SK-N-SH treated with all-trans-retinoic acid at 6 μM for 48 hours (cell line): ENCODE results near the gene TNFRSF18.

Experiments used
- CREB5 ChIP-seq: fragments of 250-450 bp; sonication (Bioruptor Pico); IDR thresholded peaks from 2 replicates; pipeline ENCODE4 v1.5.1; 2020; ENCODE audit warnings: low read depth, mild to moderate bottlenecking, moderate library complexity
- CSDC2 ChIP-seq: fragments of 250-450 bp; sonication (Bioruptor Pico); IDR thresholded peaks from 2 replicates; pipeline ENCODE4 v1.5.0; 2020; ENCODE audit warnings: mild to moderate bottlenecking, moderate library complexity
- CSRNP3 ChIP-seq: fragments of 250-450 bp; sonication (Bioruptor Pico); IDR thresholded peaks from 2 replicates; pipeline ENCODE4 v1.5.1; 2021; ENCODE audit warnings: mild to moderate bottlenecking, moderate library complexity
- GLIS3 ChIP-seq: fragments of 250-450 bp; sonication (Bioruptor Pico); IDR thresholded peaks from 2 replicates; pipeline ENCODE4 v1.5.0; 2020; ENCODE audit warnings: mild to moderate bottlenecking, moderate library complexity
- PATZ1 ChIP-seq: fragments of 250-450 bp; sonication (Bioruptor Pico); IDR thresholded peaks from 2 replicates; pipeline ENCODE4 v1.8.0; 2020; ENCODE audit warnings: mild to moderate bottlenecking, moderate library complexity, borderline replicate concordance
- ZFP3 ChIP-seq: fragments of 250-450 bp; sonication (Bioruptor Pico); IDR thresholded peaks from 2 replicates; pipeline ENCODE4 v1.5.0; 2020; ENCODE audit warnings: mild to moderate bottlenecking, moderate library complexity
- ZFP30 ChIP-seq: fragments of 450-650 bp; formaldehyde crosslinking; IDR thresholded peaks from 2 replicates; pipeline ENCODE4 v1.5.0; 2022; ENCODE audit warnings: mild to moderate bottlenecking, moderate library complexity
- ZNF565 ChIP-seq: fragments of 450-650 bp; formaldehyde crosslinking; conservative IDR thresholded peaks from 2 replicates; pipeline ENCODE4 v1.5.0; 2020; ENCODE audit warnings: low read depth, mild to moderate bottlenecking, moderate library complexity
- ZNF8 ChIP-seq: fragments of 450-650 bp; formaldehyde crosslinking; IDR thresholded peaks from 2 replicates; pipeline ENCODE4 v1.5.0; 2020; ENCODE audit warnings: mild to moderate bottlenecking, moderate library complexity
- TF ChIP-seq, protein P1 (sequence below): fragments of 250-450 bp; sonication (Bioruptor Pico); IDR thresholded peaks from 2 replicates; pipeline ENCODE4 v1.8.0; 2021; ENCODE audit warnings: low read depth, mild to moderate bottlenecking, moderate library complexity, borderline replicate concordance

DNA sequence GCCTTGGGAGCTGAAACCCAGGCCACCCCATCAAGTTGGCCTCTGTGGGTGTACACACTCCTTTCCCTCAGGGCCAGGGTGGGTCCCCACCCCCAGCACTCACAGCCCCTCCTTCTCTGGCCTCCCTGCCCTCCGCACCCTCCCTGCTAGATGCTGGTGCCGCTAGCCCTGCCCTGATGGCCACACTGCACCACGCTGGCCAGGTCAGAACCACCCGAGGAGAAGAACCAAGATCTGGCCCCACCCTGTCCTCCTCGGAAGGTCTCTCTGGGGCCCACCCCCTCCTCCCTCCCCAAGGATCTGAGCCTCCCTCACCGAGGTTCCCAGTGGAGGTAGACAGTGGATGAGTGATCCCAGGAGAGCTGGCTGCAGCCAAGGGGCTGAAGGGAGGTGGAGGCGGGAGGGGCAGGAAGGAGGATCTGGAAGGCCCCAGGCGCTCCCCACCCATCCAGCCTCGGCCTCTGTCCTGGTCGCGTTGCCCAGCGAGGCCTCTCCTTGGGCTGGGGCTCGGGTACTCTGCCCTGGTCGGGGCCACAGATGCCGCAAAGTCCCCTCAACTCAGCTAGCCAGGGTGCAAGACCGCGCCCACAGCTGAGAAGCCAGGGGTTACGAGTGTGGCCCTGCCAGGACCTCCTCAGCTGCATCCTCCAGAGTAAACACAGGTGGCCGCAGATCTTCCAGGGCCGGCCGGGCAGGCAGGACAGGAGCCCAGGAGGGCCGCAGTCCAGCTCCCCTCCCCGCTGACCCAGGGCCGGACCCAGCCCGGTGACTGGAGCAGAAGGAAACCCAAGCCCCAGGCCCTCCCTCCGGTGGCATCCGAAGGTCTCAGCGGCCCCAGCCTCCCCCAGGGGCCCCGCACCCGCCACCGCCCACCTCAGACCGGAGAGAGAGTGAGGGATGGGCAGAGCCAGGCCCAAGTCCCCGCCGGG lies 30.8 kb upstream of the TNFRSF18 start:
- TF ChIP-seq CREB5 (CRISPR knock-in tag) = no peak
- no peak for TF ChIP-seq ZNF565 (CRISPR knock-in tag)
- TF ChIP-seq CSDC2 (CRISPR knock-in tag) = no peak
- no peak for TF ChIP-seq ZNF8 (CRISPR knock-in tag)
- TF ChIP-seq PATZ1 = no peak
- TF ChIP-seq CSRNP3 = no peak
- TF ChIP-seq GLIS3 (CRISPR knock-in tag) = no peak
- TF ChIP-seq ZFP3 (CRISPR knock-in tag) = no peak
- TF ChIP-seq ZFP30 (CRISPR knock-in tag) = no peak
- TF ChIP-seq, protein P1, sequence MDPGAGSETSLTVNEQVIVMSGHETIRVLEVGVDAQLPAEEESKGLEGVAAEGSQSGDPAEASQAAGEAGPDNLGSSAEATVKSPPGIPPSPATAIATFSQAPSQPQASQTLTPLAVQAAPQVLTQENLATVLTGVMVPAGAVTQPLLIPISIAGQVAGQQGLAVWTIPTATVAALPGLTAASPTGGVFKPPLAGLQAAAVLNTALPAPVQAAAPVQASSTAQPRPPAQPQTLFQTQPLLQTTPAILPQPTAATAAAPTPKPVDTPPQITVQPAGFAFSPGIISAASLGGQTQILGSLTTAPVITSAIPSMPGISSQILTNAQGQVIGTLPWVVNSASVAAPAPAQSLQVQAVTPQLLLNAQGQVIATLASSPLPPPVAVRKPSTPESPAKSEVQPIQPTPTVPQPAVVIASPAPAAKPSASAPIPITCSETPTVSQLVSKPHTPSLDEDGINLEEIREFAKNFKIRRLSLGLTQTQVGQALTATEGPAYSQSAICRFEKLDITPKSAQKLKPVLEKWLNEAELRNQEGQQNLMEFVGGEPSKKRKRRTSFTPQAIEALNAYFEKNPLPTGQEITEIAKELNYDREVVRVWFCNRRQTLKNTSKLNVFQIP = no peak
